Esophagus muscularis mucosa (tissue), 3 donors: ENCODE results near the gene S100B.

ENCODE experiments used
- CTCF ChIP-seq, 3 experiments: fragments of 200-600 bp in 2 of 3; fragments of 450-650 bp in 1 of 3; sonication (generic) in 2 of 3; IDR thresholded peaks; one replicate each; pipeline ENCODE4 v1.5.1; 2017 to 2019; ENCODE audit warnings: antibody characterized with exemption in 3 of 3, mild to moderate bottlenecking in 2 of 3, moderate library complexity in 1 of 3
- POLR2AphosphoS5 ChIP-seq, 2 donors: sonication (generic); formaldehyde crosslinking; IDR thresholded peaks; one replicate each; pipeline ENCODE4 v1.6.1; 2017; ENCODE audit warnings: antibody characterized with exemption in 2 of 2

- TF ChIP-seq CTCF (IDR thresholded peaks at IDR 0.05) (no peak), POLR2AphosphoS5 (IDR thresholded peaks at IDR 0.05) (no peak)
Measured at GRCh38 chr21:46568562-46568961, 36.3 kb downstream of the S100B start.
